Measurements from ENCODE around the gene PIP4K2A.
A peak's percentile ranks its signal among the peaks of the same experiment; 100 is the strongest.

PIP4K2A gene

DNA sequence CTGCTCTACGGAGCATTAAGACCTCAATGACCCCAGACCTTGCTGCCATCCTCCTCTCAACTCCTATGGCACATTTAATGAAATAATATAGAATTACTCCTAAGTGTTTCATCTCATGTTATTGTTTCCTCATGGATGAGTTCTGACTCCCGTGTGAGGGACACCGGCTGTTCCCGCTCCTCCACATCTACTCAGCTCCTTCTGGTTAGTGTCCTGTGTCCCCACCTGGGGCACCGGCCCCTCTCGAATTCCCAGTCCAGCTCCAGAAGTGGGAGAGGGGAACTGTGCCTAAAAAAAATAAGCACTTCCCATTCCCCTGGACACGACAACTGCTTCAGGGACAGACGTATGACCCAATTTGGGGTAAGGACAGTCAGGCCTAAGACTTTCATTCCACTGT is 58.3 kb downstream of the PIP4K2A start:
- H3K4me3 ChIP-seq (replicated peaks; ENCODE audit: low read depth, low read length): no peak overlapping the region

DNA sequence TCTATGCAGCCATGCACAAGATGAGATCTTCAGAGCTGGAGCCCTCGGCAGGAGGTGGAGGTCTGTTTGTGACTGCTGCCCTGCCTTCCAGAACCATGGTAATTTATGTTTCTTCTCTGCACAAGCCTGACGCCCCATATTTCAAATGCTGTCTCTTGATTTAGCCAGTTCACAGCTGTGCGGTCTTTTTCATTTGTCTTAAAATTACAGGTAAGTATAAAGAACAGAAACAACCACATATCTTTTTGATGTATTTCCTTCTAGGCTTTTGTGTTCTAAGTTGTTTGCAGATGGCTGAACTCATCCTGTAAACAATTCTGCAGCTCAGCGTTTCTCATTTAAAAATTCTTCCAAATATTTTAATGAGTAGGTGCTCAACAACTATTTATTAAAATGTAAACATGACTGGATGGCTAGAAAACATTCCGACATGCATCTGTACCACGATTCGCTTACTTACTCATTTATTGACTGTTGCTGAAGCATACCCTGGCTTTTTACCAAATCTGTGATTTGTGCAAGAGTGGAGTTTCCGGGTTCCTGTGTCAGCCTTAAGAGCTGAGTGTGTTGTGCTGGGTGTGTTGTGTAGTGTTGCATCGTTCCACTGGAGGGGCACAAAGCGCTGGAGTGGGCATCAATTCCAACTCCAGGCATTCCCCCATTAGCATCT is 58.9 kb downstream of the PIP4K2A start:
- Histone ChIP-seq H3K4me3 (replicated peaks; ENCODE audit: low read depth, low read length) (no peak overlapping the region), H3K36me3 (ENCODE audit: control insufficient read depth, insufficient read depth, low read length) (peaks cover 2% of the 10 kb centered on the region), H3K27me3 (replicated peaks; ENCODE audit: control insufficient read depth, insufficient read depth, low read length) (no peaks in the 10 kb centered on the region)
- peak; percentile 58 for DNase-seq (ENCODE audit: extremely low read depth, insufficient read length)
- TF ChIP-seq, protein P1, sequence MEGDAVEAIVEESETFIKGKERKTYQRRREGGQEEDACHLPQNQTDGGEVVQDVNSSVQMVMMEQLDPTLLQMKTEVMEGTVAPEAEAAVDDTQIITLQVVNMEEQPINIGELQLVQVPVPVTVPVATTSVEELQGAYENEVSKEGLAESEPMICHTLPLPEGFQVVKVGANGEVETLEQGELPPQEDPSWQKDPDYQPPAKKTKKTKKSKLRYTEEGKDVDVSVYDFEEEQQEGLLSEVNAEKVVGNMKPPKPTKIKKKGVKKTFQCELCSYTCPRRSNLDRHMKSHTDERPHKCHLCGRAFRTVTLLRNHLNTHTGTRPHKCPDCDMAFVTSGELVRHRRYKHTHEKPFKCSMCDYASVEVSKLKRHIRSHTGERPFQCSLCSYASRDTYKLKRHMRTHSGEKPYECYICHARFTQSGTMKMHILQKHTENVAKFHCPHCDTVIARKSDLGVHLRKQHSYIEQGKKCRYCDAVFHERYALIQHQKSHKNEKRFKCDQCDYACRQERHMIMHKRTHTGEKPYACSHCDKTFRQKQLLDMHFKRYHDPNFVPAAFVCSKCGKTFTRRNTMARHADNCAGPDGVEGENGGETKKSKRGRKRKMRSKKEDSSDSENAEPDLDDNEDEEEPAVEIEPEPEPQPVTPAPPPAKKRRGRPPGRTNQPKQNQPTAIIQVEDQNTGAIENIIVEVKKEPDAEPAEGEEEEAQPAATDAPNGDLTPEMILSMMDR (IDR thresholded peaks at IDR 0.05; ENCODE audit: insufficient read depth, low read length, poor library complexity, severe bottlenecking): no peak

More for the DNA sequence above, 58.3 kb downstream of the PIP4K2A start:
- no peak for DNase-seq (ENCODE audit: extremely low read depth, insufficient read length)
- Histone ChIP-seq H3K27me3 (replicated peaks; ENCODE audit: control insufficient read depth, insufficient read depth, low read length) (no peaks in the 10 kb centered on the region), H3K36me3 (ENCODE audit: control insufficient read depth, insufficient read depth, low read length) (peaks cover 2% of the 10 kb centered on the region)
- TF ChIP-seq, protein P1 (IDR thresholded peaks at IDR 0.05; ENCODE audit: insufficient read depth, low read length, poor library complexity, severe bottlenecking): no peak

DNA sequence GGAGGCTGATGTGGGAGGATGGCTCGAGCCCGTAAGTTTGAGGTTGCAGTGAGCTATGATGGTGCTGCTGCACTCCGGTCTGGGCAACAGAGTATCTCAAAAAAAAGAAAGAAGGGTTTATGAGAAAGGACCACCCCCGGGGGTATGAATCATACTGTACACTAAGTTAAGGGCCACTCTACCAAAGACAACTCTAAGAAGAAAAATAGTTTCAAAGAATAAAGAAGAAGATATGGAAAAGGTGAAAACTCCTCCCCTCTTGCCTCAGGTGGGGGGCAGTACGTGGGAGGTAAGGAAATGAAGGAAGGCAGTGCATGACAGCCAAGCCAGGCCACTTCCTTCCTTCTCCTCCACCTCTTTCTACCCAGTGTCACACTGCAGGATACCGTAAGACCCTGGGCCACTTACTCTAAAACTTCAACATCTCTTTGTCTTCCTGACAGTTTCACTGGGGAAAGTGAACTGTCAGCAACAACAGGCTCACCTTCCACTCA is 61.3 kb downstream of the PIP4K2A start:
- Histone ChIP-seq H3K27me3 (replicated peaks; ENCODE audit: control insufficient read depth, insufficient read depth, low read length) (no peaks in the 10 kb centered on the region), H3K36me3 (ENCODE audit: control insufficient read depth, insufficient read depth, low read length) (peaks cover 2% of the 10 kb centered on the region), H3K4me3 (replicated peaks; ENCODE audit: low read depth, low read length) (no peak overlapping the region)
- no peak for DNase-seq (ENCODE audit: extremely low read depth, insufficient read length)
- TF ChIP-seq, protein P1 (IDR thresholded peaks at IDR 0.05; ENCODE audit: insufficient read depth, low read length, poor library complexity, severe bottlenecking): no peak

DNA sequence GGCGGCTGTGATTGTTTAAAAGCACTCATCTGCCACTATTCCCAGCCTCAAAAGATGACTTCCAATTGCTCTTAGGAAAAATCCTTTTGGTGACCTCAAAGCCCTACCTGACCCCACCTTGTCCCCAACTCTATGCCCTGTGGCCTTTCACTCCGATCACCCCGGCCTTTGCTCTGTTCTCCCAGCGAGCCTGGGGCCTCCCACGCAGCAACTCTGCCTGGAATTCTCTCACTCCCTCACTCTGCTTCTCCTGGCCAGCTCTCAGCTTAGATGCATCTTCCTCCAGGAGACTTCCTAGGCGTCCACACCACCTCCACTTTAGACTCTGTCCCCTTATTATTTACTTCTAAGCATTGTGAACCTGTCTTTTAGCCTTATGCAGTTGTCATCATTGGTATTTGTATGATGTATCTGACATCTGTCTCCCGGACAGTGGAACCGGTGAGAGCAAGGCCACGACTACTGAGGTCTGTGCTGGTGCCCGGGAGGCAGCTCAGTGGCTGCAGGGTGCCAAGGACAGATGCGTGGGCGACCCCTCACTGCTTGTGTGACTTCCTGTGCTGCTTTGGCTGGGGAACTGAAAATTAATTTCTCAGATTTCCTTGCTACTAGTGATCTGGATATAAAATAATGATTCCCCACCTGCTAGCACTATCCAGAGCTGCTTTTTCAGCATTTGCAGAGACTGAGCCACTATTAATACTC is 63.0 kb downstream of the PIP4K2A start:
- peaks cover 2% of the 10 kb centered on the region for H3K36me3 ChIP-seq (ENCODE audit: control insufficient read depth, insufficient read depth, low read length)
- H3K4me3 ChIP-seq (replicated peaks; ENCODE audit: low read depth, low read length): no peak overlapping the region
- TF ChIP-seq, protein P1 (IDR thresholded peaks at IDR 0.05; ENCODE audit: insufficient read depth, low read length, poor library complexity, severe bottlenecking): no peak
- DNase-seq (ENCODE audit: extremely low read depth, insufficient read length): peak; percentile 42
- no peaks in the 10 kb centered on the region for H3K27me3 ChIP-seq (replicated peaks; ENCODE audit: control insufficient read depth, insufficient read depth, low read length)

DNA sequence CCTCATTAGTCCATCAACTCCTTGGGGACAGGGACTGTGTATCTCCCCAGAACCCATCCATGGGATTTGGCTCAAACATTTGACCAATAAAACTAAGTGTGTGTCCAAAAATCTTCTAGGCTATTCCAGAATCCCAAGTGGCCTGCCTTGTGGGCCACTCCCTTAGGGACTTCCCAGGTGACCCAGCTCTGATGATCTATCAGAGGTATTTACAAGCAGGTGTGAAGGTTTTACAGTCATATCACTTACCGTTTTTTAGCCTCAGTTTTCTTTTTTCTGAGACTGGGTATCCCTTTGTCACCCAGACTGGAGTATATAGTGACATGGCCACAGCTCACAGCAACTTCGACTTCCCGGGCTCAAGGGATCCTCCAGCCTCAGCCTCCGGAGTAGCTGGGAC is 64.4 kb downstream of the PIP4K2A start:
- no peak for DNase-seq (ENCODE audit: extremely low read depth, insufficient read length)
- H3K4me3 ChIP-seq (replicated peaks; ENCODE audit: low read depth, low read length): no peak overlapping the region
- H3K27me3 ChIP-seq (replicated peaks; ENCODE audit: control insufficient read depth, insufficient read depth, low read length): no peaks in the 10 kb centered on the region
- no peaks in the 10 kb centered on the region for H3K36me3 ChIP-seq (ENCODE audit: control insufficient read depth, insufficient read depth, low read length)
- TF ChIP-seq, protein P1 (IDR thresholded peaks at IDR 0.05; ENCODE audit: insufficient read depth, low read length, poor library complexity, severe bottlenecking): no peak
